Ammon's horn (tissue), 1 donor: Measurements from ENCODE around the gene SUPT3H.
"Not testable (repeated sequence)": the region's sequence is repeated elsewhere in the genome, so short reads cannot be mapped to it uniquely, and the experiment has no call there.

ENCODE experiments used
- DNase-seq: peaks from one replicate; pipeline ENCODE4 v3.0.0-alpha.2; 2016; ENCODE audit warnings: low spot score

The SUPT3H gene

DNA sequence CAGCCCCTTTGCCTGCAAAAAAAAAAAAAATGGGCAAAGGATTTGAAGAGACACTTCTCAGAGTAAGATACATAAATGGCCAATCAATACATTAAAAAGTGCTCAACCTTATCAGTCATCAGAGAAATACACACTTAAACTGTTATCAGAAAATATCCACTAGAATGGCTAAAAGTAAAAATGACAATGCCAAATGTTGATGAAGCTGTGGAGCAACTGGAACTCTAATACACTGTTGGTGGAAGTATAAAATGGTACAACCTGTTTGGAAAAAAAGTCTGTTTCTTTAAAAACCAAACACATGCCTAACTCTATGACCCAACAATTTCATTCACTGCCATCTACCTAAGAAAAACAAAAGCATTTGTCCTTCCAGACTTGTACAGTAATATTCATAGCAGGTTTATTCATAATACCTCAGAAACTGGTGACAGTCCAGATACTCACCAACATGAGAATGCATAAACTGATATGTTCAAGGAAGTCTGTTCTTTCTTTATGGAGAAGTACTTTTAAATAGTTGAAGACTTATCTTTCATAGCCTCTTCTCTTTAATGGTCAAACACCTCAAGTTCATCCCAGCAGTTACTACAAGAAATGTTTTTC is 428.0 kb downstream of the SUPT3H start:
- no peak for DNase-seq

DNA sequence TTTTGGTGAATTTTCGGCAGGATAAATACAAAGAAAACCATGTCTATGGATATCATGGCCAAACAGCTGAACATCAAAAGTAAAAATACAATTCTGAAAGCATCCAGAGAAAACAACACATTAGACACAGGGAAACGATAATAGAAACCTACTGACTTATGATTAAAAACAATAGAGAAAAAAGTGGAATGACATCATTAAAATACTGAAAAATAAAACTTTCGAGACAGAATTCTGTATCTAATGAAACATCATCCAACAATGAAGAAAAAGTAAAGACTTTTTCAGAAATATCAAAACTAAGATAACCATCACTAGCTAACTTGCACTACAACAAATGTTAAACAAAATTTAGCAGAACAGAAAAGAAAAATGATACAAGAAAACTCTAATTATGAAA is 434.2 kb downstream of the SUPT3H start:
- no peak for DNase-seq

DNA sequence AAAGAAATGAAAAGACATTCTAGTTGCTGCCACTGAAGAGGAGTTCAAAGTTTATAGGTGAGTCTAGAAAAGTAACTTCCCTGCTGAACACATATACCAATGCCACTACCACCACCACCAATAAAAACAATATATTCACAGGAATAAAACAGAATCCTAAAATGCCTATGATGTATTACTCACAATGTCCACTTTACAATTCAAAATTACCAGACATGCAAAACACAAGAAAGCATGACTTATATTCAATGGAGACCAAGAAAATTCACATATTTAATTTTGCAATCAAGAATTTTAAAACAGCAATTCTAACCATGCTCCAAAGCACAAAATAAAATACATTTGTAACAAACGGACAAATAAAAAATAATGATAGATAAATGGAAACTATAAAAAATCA is 434.9 kb downstream of the SUPT3H start:
- DNase-seq = no peak

DNA sequence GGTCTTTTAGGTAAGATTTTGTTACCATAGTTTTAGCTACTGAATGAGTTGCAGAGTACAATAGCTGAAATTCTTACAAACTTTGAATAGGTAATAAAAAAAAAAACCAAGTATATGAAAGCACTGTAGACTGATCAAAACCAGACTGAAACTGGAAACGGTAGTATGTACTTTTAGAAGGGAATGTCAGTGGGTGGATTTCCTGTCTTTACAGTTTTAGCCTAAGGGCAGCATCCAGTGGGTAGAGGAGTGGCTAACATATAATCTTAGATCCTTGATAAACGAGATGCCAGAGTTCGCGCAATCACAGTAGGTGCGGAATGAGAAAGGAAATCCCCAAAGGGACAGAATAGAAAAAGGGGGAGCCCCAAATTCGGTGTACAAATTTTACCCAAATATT is 435.5 kb downstream of the SUPT3H start:
- DNase-seq = no peak

DNA sequence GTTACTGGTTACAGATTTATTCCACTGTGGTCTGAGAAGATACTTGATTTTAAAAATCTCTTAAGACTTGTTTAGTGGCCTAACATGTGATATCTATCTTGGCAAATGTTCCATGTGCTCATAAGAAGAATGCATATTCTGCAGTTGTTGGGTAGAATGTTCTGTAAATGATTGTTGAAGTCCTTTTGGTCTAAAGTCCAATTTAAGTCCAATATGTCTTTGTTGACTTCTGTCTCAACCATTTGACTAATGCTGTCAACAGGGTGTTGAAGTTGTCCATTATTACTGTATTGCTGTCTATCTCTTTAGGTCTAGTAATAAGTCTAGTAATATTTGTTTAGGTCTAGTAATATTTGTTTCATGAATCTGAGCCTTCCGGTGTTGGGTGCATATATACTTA is 437.4 kb downstream of the SUPT3H start:
- no peak for DNase-seq

DNA sequence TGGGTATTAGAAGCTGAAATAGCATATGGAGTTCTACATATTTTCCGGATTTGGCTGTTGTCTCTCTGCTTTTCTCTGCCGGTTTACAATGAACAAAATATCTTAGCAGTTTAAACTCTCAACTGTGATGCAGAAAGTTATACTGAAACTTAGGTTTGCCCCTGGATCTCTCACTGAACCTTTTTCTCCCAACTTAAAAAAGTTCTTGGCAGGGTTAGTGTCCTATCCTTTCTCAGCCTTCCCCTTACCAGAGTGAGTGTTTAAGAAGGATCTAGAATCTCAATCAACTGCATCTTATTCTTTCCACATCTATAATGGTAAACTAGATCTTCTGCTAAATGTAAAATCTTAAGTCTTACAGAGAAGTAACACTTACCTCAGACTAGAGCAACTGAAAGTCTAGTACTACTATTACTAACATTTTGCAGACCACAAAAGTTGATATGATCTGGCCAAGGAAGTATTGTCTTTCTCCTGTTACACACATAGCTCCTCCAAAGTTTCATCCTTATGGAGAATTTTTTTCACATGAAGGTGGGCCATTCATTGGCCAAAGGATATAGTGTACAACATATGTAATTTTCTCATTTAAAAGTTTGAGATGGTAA is 441.9 kb downstream of the SUPT3H start:
- no peak for DNase-seq

DNA sequence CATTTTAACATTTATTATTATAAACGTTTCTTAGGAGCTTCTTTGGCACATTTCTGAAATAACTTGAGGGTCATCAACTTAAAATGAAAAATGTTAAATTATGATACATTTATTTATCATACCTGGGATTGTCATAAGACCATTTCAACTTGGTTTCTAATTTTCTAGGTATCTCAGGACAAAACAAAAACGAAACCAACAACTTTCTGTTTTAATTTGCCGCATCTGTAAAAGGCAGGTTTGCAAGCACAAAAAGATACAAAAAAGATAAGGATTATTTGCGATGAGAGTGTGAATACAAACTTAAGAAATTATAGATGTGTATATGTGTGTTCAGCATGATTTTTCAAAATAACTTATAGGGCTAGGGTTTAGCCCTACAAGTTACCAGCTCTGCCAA is 444.6 kb downstream of the SUPT3H start:
- DNase-seq = no peak

DNA sequence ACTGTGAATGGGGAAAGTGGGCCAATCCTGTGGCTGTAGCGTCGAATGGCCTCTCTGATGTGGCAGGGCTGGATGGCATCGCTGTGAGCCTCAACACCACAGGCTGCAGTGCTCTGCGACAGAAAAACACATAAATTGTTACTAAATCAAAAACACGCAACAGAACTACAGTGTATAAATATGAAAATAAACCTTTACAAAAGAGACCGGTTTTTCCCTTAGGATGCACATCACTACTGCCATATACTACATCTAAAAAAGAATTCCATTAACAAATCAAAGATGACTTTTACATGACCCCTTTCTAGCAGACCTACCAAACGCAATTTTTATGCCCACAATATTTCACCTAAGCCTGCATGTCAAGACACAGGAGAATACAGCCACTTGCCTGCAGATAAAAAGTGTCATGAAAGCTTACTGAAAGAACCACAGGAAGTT is 445.1 kb downstream of the SUPT3H start:
- no peak for DNase-seq

DNA sequence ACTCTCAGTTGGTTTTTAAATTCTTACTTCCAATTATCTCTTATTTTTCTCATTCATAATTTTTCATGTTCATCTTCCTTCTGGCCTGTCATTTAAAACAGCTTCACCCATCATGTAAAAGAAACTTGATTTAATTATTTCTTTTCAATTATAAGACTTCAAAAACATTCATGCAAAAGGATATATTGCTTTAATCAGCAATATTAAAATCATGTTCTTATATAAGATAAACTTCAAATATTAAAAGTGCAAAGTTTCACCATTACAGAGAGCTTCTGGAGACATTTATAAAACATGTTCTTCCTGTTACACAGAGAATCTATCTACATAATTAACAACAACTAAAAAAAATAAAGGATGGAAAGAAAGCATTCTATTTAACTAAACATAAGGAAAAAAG is 446.3 kb downstream of the SUPT3H start:
- DNase-seq = no peak

DNA sequence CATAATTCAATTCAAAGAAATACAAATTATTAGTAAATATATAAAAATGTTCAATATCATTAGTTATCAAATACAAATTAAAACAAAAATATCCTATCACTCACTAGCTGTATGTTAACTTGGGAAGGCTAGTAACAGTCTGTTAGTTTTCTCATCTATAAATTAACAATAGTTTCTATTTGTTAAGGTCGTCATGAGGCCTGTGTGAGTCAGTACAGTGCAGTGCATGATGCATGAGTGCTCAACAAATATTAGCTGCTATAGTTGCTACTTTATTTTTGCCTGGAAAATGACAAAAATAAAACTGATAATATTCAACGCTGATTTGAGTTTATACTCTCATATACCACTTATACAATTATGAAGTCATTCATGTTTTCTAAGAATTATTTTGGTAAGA is 451.2 kb downstream of the SUPT3H start:
- DNase-seq = no peak

DNA sequence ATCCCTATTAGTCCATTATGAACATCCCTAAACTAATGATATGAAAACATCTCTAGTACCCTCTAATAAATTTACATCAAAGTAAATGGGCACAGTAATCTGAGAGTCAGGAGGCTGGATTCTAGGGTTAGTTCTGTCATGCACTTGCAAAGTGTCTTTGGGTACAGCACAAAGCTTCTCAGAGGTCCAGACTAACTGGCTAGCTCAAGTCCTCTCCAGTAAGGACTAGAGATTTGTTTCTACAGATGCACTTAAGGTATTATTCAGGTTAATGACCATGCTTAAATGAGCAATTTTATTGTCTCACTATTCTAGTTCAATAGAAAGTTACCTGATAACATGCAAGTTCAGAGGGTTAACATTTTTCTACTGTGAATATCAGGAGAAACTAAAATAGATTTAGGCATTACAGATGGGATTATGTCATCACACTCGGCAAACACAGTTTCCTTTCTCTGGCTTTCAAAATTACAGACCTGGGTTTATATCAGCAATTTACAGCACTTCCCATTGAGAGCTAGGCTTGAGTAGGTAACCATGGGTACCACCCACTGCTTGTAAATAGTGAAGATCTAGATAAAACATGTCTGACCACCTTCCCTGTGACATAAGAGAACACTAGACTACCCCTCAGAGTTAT is 452.5 kb downstream of the SUPT3H start:
- DNase-seq = peak; percentile 5

DNA sequence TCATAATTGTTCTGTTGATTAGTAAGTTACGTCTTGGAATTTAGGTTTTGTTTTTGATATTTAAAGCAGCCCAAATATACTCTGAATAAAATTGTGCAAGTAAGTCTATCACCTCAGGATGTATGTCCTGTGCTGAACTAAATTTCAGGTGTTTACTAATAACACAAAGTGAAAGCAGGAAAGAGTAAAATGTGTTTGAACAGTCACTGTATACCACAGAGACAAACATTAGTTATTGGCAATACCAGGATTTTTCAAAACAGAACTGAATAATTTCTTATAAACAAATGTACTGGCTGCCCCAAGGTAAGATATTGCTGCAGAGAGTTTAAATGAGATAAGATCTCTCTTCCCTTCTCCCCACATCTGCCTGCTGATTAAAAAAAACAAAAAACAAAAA is 454.3 kb downstream of the SUPT3H start:
- DNase-seq = no peak

DNA sequence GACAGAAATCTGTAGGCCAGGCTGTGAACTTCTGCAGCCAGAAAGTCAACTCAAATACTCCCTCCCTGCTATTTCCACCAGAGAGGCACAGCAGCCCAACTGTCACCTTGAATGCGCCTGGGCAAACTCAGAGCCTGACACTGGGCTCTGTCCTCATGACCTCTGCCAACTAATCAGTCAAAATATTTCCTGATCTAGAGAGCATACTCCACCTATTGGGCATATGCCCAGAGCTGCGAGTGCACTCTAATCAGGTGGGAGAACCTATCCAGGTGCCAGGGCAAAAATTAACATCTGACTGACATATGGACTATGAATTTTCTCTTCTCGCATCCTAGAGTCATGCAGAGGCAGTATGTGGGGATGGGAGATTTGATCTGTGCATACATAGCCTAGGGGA is 455.9 kb downstream of the SUPT3H start:
- no peak for DNase-seq

DNA sequence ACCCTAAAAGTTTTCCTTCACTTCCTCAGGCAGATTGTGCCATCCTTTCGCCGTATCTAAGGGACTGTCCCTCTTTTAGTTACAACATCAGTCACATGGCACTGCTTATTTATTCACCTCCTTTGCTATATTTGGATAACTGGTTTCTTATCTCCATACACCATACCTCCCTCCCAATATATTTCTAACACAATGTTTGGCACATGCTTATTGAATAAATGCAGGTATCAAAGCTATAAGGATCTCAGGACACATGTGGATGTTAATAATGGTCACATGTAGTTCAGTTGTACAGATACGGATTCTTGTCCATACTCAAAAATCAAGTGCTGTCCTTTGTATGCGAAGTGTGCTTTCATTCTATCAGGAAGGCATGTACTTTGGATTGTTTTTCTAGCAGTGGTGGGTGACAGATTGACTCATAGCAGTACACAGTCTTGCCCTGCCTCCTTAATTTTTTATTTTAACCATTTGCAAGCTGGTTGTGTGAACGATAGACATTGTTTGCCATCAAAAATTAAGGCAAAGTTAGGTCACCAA is 456.7 kb downstream of the SUPT3H start:
- DNase-seq = no peak

DNA sequence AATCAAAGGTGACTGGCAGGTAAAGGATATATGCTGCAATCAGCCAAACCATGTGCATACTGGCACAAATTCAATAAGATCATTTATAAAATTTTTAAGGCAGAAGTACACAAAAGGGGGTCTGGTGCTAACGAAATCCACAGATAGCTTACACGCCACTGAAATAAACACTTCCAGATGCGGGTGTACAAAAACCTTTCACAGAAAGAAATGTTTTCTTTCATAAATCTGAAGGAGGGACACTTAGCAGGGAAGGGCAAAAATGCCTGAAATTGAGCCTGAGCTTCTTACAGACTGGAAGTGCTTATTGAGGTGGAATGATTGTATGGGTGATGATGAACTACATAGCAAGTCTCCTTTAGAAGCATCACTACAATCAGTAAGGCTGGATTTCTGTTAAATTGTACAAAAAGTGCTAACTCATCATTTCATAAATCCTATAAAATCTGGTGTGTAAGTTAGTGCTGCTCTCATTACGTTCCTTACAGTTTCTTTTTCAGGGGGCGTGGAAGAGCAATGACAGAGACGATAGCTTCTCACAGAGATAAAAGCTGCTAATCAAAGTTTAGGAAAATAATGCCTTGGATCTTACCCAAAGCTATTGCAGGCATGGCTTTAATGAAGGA is 458.9 kb downstream of the SUPT3H start:
- no peak for DNase-seq

DNA sequence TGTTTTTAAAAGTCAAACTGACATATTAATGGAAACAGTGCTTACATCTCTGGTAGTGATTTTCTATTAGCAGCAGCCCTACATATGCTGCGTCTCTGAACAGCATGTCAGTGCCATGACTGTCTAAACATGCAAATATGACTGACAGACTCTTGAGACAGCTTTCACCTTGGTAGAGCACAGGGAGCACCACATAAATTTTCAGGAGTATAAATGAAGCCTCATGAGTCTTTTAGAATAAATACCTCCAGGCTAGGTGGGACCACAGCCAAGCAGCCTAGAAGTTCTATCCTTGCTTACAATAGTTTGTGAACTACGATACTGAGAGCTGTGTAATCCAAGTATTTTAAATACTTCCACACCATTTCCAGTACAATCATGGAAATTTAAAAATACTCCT is 460.3 kb downstream of the SUPT3H start:
- DNase-seq = no peak

DNA sequence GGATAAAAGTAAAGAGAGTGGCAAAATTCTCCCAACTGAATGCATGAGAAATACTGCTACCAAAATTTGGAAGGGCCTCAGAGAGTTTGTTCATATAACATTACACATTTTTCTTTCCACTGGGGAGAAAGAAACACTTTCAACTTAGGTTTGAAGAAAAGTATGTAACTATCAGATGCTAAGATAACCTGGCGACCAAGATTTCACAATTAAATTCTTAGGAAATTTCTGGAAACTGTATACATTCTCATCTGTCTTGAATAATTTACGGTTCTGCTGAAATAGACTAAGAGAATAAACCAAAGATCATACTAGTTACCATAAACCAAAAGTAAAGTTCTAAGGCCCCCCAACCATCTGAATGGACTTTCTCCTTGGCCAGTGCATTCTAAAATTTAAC is 462.6 kb downstream of the SUPT3H start:
- DNase-seq = no peak

DNA sequence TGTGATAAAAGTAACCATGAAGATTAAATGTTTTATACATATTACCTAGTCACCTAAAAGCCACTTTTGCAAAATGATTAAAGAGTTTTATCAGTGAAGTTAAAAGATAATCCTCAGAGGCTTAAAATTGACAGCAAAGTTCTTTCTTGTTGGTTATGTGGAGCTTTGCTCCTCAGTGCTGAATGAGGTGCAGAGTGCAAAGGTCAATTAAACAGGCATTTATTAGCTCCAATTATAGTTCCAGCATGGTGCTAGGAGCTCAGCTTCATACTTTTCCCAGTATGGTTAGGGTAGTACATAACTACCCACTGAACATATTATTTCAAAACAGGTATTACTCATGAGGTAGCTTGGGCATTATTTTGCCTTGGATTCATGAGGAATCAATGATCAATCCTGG is 463.6 kb downstream of the SUPT3H start:
- DNase-seq = no peak

DNA sequence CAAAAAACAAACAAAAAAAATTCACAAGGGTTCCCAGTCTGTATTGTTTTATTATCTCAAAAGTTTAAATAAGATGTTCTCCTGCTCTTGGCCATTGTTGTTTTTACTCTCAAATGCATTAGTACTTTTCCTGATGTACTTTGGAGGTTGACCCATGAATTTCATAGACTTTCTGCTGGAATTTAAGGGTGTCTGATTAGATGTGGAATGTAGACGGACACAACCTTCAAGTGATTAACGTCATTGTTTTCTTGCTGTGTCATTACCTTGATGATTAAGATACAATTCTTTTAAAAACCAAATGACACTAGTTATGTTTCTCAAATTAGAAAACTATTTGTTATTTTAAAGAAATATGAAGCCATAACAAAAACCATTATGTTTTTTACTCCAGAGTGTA is 471.0 kb downstream of the SUPT3H start:
- no peak for DNase-seq

DNA sequence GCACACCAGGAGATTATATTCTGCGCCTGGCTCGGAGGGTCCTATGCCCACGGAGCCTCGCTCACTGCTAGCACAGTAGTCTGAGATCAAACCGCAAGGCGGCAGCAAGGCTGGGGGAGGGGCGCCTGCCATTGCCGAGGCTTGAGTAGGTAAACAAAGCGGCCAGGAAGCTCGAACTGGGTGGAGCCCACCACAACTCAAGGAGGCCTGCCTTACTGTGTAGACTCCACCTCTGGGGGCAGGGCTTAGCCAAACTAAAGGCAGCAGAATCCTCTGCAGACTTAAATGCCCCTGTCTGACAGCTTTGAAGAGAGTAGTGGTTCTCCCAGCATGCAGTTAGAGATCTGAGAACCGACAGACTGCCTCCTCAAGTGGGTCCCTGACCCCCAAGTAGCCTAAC is 477.4 kb downstream of the SUPT3H start:
- not testable (repeated sequence) for DNase-seq

DNA sequence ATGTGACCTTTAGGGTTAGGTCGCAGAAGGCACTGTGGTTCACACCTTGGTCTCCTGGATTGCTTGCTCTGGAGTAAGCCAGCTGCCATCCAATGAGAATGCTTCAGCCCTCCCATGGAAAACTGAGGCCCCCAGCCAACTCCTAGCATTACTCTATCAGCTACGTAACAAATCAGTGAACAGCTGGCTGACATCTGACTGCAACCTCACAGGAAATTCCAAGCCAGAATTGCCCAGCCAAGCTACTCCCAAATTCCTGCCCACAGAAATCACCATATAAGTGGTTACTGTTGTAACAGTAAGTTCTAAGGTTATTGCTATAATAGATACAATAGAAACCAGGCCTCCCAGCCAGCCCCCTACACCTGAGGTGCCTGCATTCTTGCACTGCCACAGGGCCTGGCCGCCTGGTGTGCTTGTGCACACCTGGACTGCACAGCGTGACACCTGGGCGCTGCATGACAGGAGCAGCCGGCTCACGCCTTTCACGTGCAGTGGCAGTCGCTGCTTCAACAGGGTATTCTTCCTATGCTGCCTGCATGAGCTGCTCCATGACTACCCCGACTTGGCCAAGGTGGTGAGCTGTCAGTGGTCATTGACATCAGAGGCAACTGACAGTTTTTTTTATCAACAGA is 479.3 kb downstream of the SUPT3H start:
- no peak for DNase-seq

DNA sequence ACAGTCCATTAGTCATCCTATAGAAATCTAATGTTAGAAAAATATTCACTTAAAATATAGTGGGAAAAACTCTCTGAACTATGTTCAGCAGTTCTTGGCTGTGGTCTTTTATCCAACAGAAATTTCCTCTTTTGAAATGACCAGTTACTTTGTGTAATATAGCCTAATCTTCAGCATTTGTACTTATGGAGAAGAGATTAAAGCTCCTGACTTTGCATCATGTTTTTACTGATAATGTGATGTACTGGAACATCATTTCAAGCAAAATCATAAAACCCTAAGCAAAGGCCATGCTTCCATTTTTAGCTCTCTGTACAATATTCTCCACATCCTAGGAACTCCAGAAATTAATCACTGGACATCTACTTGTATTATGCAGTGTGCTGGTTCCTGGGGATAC is 480.4 kb downstream of the SUPT3H start:
- DNase-seq = no peak

DNA sequence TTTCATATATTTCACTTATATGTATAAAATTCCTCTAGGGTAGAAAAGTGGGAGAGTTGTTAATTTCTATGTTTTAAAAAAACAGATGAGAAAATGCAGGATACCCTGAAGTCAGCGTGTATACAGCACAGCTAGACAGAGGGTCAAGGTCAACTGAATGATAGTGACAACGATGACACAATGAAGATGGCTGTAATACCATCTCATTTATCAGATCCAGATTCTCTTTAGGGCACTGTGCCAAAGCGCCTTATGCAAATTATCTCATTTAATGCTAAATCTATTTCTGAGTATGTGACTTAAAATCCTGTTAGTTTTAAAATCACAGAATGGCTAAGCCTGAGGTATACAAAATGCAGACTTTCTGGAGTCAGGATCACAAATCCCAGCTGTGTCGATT is 481.0 kb downstream of the SUPT3H start:
- DNase-seq = no peak
